ENCODE measurements around the gene STING1.

GRCh38 chr5:139431706-139432105, 50.9 kb downstream of the STING1 start:
- no peak for TF ChIP-seq POLR2AphosphoS5 (IDR thresholded peaks at IDR 0.05)
- TF ChIP-seq CTCF (IDR thresholded peaks at IDR 0.05; ENCODE audit: poor library complexity, severe bottlenecking), result no peak
- no peak for TF ChIP-seq MXI1 (conservative IDR thresholded peaks at IDR 0.05; ENCODE audit: poor library complexity, severe bottlenecking)
- TF ChIP-seq EP300 (conservative IDR thresholded peaks at IDR 0.05; ENCODE audit: poor library complexity, severe bottlenecking), result no peak
- no peak for TF ChIP-seq EZH2 (IDR thresholded peaks at IDR 0.05; ENCODE audit: borderline replicate concordance, insufficient read depth, low read length, poor library complexity, severe bottlenecking)
- TF ChIP-seq TAF1 (IDR thresholded peaks at IDR 0.05; ENCODE audit: low read depth), result no peak
- no peak for TF ChIP-seq REST (IDR thresholded peaks at IDR 0.05; ENCODE audit: borderline replicate concordance)
- no peak for TF ChIP-seq RAD21 (conservative IDR thresholded peaks at IDR 0.05)
